ENCODE data around the gene L3MBTL3. TPM values are rescaled to one million over a fixed set of nuclear protein-coding genes. Genes with fewer than 3 reads are reported as not detected.

Gene L3MBTL3
- total RNA-seq, 1 experiment from 2014 or later, result 31.5 TPM

DNA sequence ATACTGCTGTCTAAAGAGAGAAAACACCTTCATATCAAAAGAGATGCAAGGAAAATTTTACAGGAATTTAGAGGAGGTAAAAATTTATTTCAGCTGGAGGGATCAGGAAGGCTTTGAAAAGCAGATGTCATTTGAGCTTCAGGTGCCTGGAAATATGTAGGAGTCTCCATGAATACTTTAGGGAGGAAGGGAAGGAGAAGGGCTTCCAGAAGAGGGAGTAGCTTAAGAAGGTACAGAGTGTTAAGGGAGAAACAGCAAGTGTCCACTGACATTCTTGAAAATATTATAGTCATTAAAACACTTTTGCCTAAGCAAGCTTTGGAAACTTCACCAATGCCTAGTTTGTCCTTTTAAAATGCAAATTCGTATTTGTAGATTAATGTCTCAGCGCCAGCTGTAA, 27.2 kb downstream of the L3MBTL3 start:
- intact Hi-C loops (cut with micrococcal nuclease), result no loop called here
- no peaks in the 10 kb centered on the region for H4K20me1 ChIP-seq (ENCODE audit: insufficient read depth)
- ChIA-PET CTCF (no interaction called here), RAD21 (ENCODE audit: low non-redundant PET in 1 of 2, low total read pairs in 2 of 2, uncharacterized antibody in 2 of 2, unreplicated experiment in 2 of 2) (no interaction called here), POLR2A (no interaction called here)
- H3K27ac ChIP-seq (ENCODE audit: low read depth, low read length), result no peak overlapping the region
- DNase-seq (ENCODE audit: low read depth, low spot score), result no peak
- no peaks in the 10 kb centered on the region for H3K4me1 ChIP-seq (ENCODE audit: control insufficient read depth in 1 of 2, insufficient read depth in 2 of 2, low read length in 2 of 2)
- 0 out of 2 replicates have a peak, but pooled peaks cover 2% of the 10 kb centered on the region for H3K9me2 ChIP-seq (ENCODE audit: insufficient read depth)
- BruUV-seq (replicated peaks), result no TSS peak
- peaks cover 0 to 5% of the 10 kb centered on the region in 2 experiments; a peak in 2 of 4 replicates for H3K36me3 ChIP-seq (ENCODE audit: control insufficient read depth in 1 of 2, insufficient read depth in 2 of 2, low read length in 2 of 2)
- H3K4me2 ChIP-seq (ENCODE audit: low read length), result no peak overlapping the region
- H3K9ac ChIP-seq (ENCODE audit: low read length), result no peak overlapping the region
- H3K27me3 ChIP-seq (ENCODE audit: insufficient read depth, low read length), result no peaks in the 10 kb centered on the region
- TF ChIP-seq EZH2phosphoT487 (IDR thresholded peaks at IDR 0.05; ENCODE audit: borderline replicate concordance) (no peak), POLR2A (IDR thresholded peaks at IDR 0.05; ENCODE audit: borderline replicate concordance, extremely low read depth, insufficient read depth, insufficient read length) (no peak), POLR2AphosphoS5 (IDR thresholded peaks at IDR 0.05; ENCODE audit: low read depth, low read length) (no peak), SIN3A (IDR thresholded peaks at IDR 0.05; ENCODE audit: low read depth) (no peak), EZH2 (IDR thresholded peaks at IDR 0.05) (no peak)
- H3K4me3 ChIP-seq (replicated peaks in 1 of 2; ENCODE audit: low read depth in 1 of 2, low read length in 2 of 2), result no peak overlapping the region
- ATAC-seq, result no peak
- no peak overlapping the region for H2AFZ ChIP-seq (ENCODE audit: low read depth, low read length, poor library complexity, severe bottlenecking)
- H3K9me3 ChIP-seq (ENCODE audit: control insufficient read depth in 1 of 2, insufficient read depth in 1 of 2, low read depth in 1 of 2, low read length in 2 of 2), result no peaks in the 10 kb centered on the region
- peaks cover 4% of the 10 kb centered on the region; the same call in 1 of the 2 replicates for H3K79me2 ChIP-seq (ENCODE audit: insufficient read depth, low read length)

DNA sequence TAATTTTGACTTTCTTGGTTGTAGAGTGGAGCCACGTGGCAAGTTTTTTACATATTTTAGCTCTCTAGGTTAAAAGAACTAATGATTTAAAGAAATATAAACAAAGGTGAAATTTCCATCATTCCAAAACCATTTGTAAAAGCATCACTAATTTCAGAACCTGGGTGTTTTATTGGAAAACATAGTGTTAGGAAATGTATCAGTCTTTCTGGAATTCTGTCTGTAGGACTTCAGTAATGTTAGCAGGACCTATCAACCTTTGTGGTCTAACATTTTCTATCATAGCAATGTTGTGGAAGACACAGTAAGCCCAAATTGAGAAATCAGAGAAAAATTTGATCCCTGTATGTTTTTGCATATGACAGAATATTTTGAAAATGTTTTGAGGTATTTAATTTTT, 28.3 kb downstream of the L3MBTL3 start:
- ATAC-seq, result no peak
- Histone ChIP-seq H3K4me3 (replicated peaks in 1 of 2; ENCODE audit: low read depth in 1 of 2, low read length in 2 of 2) (no peak overlapping the region), H3K9ac (ENCODE audit: low read length) (no peak overlapping the region), H3K36me3 (ENCODE audit: control insufficient read depth in 1 of 2, insufficient read depth in 2 of 2, low read length in 2 of 2) (peaks cover 7 to 14% of the 10 kb centered on the region in 2 experiments; a peak in 3 of 4 replicates), H3K4me1 (ENCODE audit: control insufficient read depth in 1 of 2, insufficient read depth in 2 of 2, low read length in 2 of 2) (no peaks in the 10 kb centered on the region), H3K79me2 (ENCODE audit: insufficient read depth, low read length) (peaks cover under 1% of the 10 kb centered on the region; the same call in 1 of the 2 replicates), H2AFZ (ENCODE audit: low read depth, low read length, poor library complexity, severe bottlenecking) (no peak overlapping the region), H3K27ac (ENCODE audit: low read depth, low read length) (no peak overlapping the region), H3K27me3 (ENCODE audit: insufficient read depth, low read length) (no peaks in the 10 kb centered on the region), H4K20me1 (ENCODE audit: insufficient read depth) (no peaks in the 10 kb centered on the region), H3K9me2 (ENCODE audit: insufficient read depth) (no peaks in the 10 kb centered on the region), H3K9me3 (ENCODE audit: control insufficient read depth in 1 of 2, insufficient read depth in 1 of 2, low read depth in 1 of 2, low read length in 2 of 2) (no peaks in the 10 kb centered on the region), H3K4me2 (ENCODE audit: low read length) (no peak overlapping the region)
- ChIA-PET RAD21 (ENCODE audit: low non-redundant PET in 1 of 2, low total read pairs in 2 of 2, uncharacterized antibody in 2 of 2, unreplicated experiment in 2 of 2) (no interaction called here), POLR2A (no interaction called here), CTCF (no interaction called here)
- intact Hi-C loops (cut with micrococcal nuclease), result no loop called here
- TF ChIP-seq ZNF274 (IDR thresholded peaks at IDR 0.05; ENCODE audit: low read depth, low read length) (no peak), YY1 (IDR thresholded peaks at IDR 0.05; ENCODE audit: extremely low read depth, insufficient replicate concordance, low read depth, low read length) (no peak), SP1 (IDR thresholded peaks at IDR 0.05; ENCODE audit: low read depth) (no peak), CEBPB (IDR thresholded peaks at IDR 0.05; ENCODE audit: low read depth) (no peak), JUND (IDR thresholded peaks at IDR 0.05) (no peak), ZFX (IDR thresholded peaks at IDR 0.05) (no peak), TCF7L2 (IDR thresholded peaks at IDR 0.05; ENCODE audit: borderline replicate concordance, extremely low read depth, insufficient read depth, insufficient read length) (no peak), SIN3A (IDR thresholded peaks at IDR 0.05; ENCODE audit: low read depth) (no peak), RAD21 (IDR thresholded peaks at IDR 0.05; ENCODE audit: low read depth) (no peak), EZH2phosphoT487 (IDR thresholded peaks at IDR 0.05; ENCODE audit: borderline replicate concordance) (no peak), EZH2 (IDR thresholded peaks at IDR 0.05) (no peak), FOSL1 (IDR thresholded peaks at IDR 0.05; ENCODE audit: low read depth) (no peak), CBX3 (IDR thresholded peaks at IDR 0.05; ENCODE audit: low read depth) (no peak)
- TF ChIP-seq, protein P1, sequence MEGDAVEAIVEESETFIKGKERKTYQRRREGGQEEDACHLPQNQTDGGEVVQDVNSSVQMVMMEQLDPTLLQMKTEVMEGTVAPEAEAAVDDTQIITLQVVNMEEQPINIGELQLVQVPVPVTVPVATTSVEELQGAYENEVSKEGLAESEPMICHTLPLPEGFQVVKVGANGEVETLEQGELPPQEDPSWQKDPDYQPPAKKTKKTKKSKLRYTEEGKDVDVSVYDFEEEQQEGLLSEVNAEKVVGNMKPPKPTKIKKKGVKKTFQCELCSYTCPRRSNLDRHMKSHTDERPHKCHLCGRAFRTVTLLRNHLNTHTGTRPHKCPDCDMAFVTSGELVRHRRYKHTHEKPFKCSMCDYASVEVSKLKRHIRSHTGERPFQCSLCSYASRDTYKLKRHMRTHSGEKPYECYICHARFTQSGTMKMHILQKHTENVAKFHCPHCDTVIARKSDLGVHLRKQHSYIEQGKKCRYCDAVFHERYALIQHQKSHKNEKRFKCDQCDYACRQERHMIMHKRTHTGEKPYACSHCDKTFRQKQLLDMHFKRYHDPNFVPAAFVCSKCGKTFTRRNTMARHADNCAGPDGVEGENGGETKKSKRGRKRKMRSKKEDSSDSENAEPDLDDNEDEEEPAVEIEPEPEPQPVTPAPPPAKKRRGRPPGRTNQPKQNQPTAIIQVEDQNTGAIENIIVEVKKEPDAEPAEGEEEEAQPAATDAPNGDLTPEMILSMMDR (IDR thresholded peaks at IDR 0.05 in 2 of 3, conservative IDR thresholded peaks at IDR 0.05 in 1 of 3; ENCODE audit: borderline replicate concordance in 1 of 3, insufficient read depth in 1 of 3, low read depth in 2 of 3, low read length in 2 of 3), result no peak
- TF ChIP-seq, protein P2, sequence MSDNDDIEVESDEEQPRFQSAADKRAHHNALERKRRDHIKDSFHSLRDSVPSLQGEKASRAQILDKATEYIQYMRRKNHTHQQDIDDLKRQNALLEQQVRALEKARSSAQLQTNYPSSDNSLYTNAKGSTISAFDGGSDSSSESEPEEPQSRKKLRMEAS (IDR thresholded peaks at IDR 0.05), result no peak
- no TSS peak for BruUV-seq (replicated peaks)
- no peak for DNase-seq (ENCODE audit: low read depth, low spot score)

Data from HCT116 (cell line).